HG03175 (cell line): Measurements from ENCODE around the gene ATP2B3.

Experiments
- ATAC-seq: cut with Tn5 transposase; IDR thresholded peaks from one replicate; pipeline ENCODE4 v1.9.1; 2021; ENCODE audit warnings: mild to moderate bottlenecking, moderate library complexity; ENCODE audit not compliant: unreplicated experiment

ATP2B3 gene

GRCh38 chrX:153517423-153517822, at the start of gene ATP2B3:
TSS of gene ATP2B3 (plus strand) at chrX:153517642. CDS start at chrX:153536248, 18,606 bp downstream.
- ATAC-seq, result no peak

GRCh38 chrX:153468008-153468580, 49.3 kb upstream of the ATP2B3 start:
- no peak for ATAC-seq

- peak; percentile 36 for ATAC-seq
Measured at GRCh38 chrX:153469811-153470410, 47.5 kb upstream of the ATP2B3 start.

- peak; percentile 85 for ATAC-seq
Measured at GRCh38 chrX:153470411-153471363, 46.8 kb upstream of the ATP2B3 start, which contains the start of gene HAUS7. TSS of gene HAUS7 (minus strand) at chrX:153470576. CDS start at chrX:153470557, 19 bp downstream.

GRCh38 chrX:153471663-153472280, 45.7 kb upstream of the ATP2B3 start:
- no peak for ATAC-seq

GRCh38 chrX:153473126-153473525, 44.3 kb upstream of the ATP2B3 start:
- no peak for ATAC-seq

- ATAC-seq, result no peak
Measured at GRCh38 chrX:153474266-153474665, 43.2 kb upstream of the ATP2B3 start.

GRCh38 chrX:153474718-153475117, 42.7 kb upstream of the ATP2B3 start:
- no peak for ATAC-seq

GRCh38 chrX:153475271-153475670, 42.2 kb upstream of the ATP2B3 start:
- ATAC-seq, result no peak

GRCh38 chrX:153475751-153476281, 41.6 kb upstream of the ATP2B3 start:
- ATAC-seq, result no peak

GRCh38 chrX:153476666-153477363, 40.6 kb upstream of the ATP2B3 start:
- no peak for ATAC-seq

- no peak for ATAC-seq
Measured at GRCh38 chrX:153477364-153477857, 40.0 kb upstream of the ATP2B3 start.

- no peak for ATAC-seq
Measured at GRCh38 chrX:153477901-153478300, 39.5 kb upstream of the ATP2B3 start.

GRCh38 chrX:153478746-153479145, 38.7 kb upstream of the ATP2B3 start:
- no peak for ATAC-seq

GRCh38 chrX:153481043-153481442, 36.4 kb upstream of the ATP2B3 start:
- ATAC-seq, result no peak

- no peak for ATAC-seq
Measured at GRCh38 chrX:153482376-153483015, 34.9 kb upstream of the ATP2B3 start.

- no peak for ATAC-seq
Measured at GRCh38 chrX:153485396-153486080, 31.9 kb upstream of the ATP2B3 start.

- ATAC-seq, result no peak
Measured at GRCh38 chrX:153486171-153486570, 31.3 kb upstream of the ATP2B3 start.

- ATAC-seq, result no peak
Measured at GRCh38 chrX:153487590-153488071, 29.8 kb upstream of the ATP2B3 start.
